DMS53 (cell line): Measurements from ENCODE around the gene C10orf95.

Experiments used
- DNase-seq: peaks from one replicate; lab custom pipeline; 2025; lab: John Stamatoyannopoulos, UW

Gene C10orf95

GRCh38 chr10:102401342-102401654, 50.0 kb downstream of the C10orf95 start:
- DNase-seq, result no peak

- no peak for DNase-seq
Observed at GRCh38 chr10:102400598-102401341, 50.6 kb downstream of the C10orf95 start.

- no peak for DNase-seq
Observed at GRCh38 chr10:102400076-102400475, 51.3 kb downstream of the C10orf95 start.
